Inferior parietal cortex (tissue), 1 donor: ENCODE data around the gene FOLH1.
"Not testable (repeated sequence)": the region's sequence is repeated elsewhere in the genome, so short reads cannot be mapped to it uniquely, and the experiment has no call there.

ENCODE experiments used
- DNase-seq: peaks from one replicate; pipeline ENCODE4 v3.0.0-alpha.2; 2016; ENCODE audit errors: extremely low spot score

FOLH1 gene

DNA sequence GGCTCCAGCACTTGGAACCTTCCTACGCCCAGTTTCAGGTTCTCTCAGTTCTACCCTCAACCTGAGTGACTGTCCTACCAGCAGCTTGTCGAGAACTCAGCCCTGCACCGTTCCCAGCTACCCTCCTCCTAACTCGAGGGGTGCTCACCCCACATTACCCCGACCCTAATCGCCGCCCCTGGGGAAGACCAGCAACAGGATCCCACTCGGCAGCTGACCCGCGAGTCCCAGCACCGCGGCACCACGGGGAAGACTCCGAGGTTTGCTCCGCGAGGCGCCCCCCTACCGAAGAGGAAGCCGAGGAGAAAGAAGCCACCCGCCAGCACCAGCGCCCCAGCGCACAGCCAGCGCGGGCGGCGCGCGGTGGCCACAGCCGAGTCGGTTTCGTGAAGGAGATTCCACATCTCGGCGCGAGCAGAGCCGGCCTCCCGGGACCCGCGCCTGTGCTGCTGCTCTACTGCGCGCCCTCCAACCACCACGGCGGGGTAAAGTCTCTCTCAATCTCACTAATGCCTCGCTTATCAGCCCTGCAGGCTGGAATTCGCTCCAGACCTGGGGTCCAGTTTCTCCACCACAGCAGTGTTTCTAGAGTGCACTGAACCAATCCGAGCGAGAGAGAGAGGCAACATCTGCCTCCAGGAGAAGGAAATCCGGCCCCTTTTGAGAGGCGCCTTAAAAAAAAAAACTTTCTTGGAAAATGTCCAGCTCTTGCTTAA is at the start of gene FOLH1:
Gene FOLH1, minus strand, starts transcription at position 597 of the 716 bp plus-strand sequence. Its CDS starts 193 bp downstream, at position 404.
- DNase-seq: no peak

DNA sequence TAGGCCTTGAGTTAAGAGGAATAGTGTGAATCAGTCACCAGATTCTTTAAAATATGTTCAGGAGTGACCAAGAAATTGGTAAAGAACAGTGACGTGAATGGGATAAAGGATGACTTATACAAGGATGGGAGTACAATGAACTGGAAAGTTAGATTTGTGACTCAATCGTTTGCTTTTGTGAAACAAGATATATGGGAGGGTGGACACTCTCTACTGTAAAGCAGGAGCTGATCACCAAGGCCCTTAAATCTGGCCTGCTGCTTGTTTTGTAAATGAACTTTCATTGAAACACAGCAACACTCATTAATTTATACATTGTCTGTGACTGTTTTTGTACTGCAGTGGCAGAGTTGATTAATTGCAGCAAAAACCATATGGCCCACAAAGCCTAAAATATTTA is 46.7 kb upstream of the FOLH1 start:
- not testable (repeated sequence) for DNase-seq

DNA sequence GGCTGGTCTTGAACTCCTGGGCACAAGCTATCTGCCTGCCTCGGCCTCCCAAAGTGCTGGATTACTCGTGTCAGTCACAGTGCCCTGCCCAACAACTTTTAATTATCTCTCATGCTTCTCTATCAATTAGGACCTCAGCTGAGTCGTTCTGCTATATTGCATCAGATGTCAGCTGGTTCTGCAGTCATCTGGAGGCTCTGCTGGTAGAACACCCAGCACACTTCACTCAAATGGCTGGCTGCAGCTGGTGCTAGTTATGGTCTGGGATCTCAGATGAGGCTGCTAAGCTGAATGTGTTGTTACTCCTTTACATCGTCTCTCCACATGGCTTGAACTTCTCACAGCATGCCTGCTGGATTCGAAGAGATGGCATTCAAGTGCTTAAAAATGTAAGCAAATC is 42.8 kb upstream of the FOLH1 start:
- not testable (repeated sequence) for DNase-seq

DNA sequence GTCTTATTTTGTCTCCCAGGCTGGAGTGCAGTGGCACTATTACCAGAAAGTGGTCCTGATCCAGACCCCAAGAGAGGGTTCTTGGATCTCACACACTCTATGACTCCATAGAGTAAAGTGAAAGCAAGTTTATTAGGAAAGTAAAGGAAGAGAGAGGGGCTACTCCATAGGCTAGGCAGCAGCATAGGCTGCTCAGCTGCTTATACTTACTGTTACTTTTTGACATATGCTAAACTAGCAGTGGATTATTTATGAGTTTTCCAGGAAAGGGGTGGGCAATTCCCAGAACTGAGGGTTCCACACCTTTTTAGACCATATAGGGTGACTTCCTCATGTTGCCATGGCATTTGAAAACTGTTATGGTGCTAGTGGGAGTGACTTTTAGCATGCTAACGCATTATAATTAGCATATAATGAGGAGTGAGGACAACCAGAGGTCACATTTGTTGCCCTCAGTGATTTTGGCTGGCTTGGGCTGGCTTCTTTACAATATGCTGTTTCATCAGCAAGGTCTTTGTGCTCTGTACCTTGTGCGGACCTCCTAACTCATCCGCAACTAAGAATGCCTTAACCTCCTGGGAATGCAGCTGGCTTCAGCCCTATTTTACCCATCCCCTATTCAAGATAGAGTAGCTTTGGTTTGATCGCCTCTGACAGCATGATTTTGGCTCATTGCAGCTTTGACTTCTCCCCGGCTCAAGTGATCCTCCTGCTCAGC is 42.2 kb upstream of the FOLH1 start:
- DNase-seq: not testable (repeated sequence)

DNA sequence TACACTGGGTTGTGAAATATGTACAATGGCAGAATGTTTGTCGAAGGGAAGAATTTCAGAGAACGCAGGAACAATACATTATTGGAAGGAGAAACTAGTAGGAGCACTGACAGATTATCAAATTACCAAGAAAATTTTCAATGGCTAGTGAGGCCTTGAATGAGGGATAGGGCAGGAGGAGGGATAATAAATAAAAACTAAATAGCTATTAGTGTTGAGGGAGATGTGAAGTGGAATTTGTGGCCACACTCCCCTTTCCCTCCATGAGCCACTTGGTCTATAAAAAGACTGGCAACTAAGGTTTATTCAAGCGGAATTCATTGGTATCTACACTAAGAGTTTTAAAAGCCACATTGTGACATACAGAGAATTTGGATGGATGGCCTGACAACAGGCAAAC is 41.0 kb upstream of the FOLH1 start:
- DNase-seq: not testable (repeated sequence)

DNA sequence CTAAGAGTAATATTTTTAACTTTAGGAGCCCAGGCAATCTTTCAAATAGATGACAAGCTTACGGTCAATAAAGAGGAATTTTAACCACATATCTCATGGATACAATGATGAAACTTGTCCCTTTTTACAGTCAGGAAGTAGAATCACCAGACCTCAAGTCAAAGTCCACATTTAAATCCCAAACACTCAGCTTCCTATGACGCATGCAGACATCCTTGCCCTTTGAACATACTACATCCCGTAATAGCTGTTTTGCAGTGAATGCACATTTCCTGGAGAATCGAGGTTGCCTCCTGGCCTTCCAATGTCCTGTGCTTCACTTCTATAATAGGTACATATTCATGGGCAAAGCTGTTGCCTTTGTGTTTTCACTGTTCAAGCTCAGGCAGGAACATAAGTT is 25.3 kb upstream of the FOLH1 start:
- not testable (repeated sequence) for DNase-seq

DNA sequence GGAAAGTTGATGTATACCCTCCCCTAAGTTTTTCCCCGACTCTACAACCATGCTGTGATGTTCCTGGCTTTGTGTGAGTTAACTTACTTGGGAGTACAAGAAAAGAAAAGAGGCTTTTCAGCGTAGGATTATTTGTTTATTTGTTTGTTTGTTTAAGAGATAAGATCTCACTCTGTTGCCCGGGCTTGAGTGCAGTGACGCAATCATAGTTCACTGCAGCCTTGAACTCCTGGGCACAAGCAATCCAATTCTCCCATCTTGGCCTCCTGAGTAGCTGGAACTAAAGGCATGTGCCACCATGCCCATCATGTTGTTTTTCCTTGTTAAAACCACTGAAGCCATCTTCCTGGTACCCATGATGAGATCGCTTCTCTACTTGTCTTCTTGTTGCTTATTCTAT is 24.6 kb upstream of the FOLH1 start:
- DNase-seq: not testable (repeated sequence)

DNA sequence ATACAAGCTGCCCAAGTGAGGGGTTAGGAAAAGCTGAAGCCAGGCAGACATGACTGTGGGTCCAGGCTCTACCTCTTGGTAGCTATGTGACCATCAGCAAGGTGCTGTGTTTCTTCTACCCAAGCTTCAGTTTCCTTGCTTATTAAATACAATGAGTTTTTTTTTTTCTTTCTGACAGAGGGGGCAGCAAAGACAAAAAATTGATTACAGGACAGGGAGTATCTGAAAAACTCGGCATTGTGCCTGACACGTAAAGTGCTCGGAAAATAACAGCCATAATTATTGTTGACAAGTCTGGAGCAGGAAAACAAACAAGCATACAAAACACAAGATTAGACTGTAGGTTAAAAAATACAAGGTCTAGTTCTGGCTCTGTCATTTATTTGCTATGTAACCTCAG is 23.3 kb upstream of the FOLH1 start:
- not testable (repeated sequence) for DNase-seq

DNA sequence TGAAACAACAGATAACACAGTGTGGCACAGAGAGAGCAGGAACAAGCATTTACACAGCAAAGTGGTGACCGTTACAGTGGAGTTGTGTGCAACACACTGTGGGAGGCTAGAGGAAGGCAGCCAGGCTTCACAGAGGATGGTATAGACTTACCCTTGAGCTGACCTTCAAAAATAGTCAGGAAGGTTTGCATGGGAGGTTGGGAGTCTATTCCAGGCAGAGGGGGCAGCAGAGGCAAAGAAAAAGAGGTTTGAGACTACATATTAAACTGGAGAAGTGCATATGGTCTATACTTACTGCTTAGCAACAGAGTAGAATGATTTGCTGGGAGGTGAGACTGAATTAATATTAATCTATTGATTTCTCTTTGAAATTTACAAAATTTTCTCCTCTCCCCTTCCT is 22.1 kb upstream of the FOLH1 start:
- DNase-seq: not testable (repeated sequence)

DNA sequence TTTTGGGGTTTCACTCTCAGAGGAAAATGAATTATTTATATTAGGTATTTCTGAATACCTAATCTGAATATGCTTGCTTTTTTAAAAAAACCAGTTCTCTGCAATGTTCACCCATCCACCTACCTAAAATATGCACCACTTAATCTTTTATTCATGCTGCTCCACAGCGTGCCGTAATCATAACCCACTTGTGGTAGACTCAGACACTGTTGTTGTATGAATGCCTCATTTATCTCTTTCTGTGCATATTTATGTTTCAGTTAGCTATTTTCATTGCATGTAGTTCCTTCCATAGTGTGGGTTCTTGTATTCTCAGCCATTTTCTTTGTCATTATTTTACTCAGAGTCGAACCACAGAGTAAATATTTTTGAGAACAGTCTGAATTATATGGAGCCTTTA is 21.6 kb upstream of the FOLH1 start:
- not testable (repeated sequence) for DNase-seq

DNA sequence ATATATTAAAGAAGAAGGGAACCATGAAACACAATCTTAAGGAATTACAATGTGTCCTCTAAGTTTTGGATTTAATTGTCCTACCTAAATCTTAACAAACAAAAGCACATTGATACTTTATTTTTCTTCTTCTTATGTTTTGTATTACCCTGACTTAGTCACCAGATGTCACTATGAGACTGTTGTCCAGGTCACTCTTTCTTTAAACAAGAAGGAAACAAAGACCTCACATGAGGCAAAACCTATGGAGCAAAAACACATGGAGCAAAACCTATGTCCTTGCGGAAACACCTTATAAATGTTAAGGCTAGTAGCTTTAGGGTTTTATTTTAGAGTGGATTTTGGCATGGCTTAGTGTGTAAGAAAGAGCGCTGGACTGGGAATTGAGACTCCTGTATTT is 20.7 kb upstream of the FOLH1 start:
- peak; percentile 56 for DNase-seq

DNA sequence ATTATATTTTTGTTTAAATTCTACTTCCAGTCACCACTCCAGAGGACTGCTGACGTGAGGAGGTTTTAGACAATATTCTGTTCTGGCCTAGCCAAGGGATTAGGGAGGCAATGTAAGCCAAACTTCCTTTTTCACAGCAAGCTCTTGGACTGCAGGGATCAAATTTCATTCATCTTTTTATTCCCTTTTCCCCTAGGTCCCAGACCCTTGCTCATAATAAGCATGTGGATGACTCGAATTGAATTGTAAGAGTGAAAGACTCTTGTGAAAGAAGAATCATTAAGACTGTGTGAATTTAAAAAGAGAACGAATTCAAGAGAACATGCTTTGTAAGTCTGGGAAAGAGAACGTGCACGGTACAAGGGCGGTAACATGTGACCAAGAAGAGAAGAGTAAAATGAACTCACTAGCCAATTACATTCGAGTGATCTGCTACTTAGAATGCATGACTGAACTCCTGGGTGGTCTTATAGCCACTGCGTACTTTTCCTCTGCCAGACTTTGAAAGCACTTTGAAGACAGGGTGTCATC is 16.9 kb upstream of the FOLH1 start:
- DNase-seq: not testable (repeated sequence)

DNA sequence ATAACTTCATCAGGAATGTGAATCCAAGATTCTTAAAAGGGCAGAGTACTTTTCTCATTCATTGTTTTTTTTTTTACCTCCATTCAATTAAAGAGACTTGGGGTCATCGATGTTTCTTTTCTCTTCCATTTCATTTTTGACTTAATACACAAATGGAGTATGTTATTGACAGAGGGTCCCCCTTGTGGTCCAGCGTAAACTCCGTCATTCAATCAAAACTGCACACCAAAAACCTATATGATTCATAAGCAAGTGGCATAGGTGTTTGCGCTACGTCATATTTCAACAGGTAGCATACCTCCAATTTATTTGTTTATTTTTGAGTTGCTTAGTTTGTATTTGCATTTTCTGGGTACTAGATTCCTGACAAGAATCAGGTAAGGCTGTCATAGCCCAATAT is 12.7 kb upstream of the FOLH1 start:
- no peak for DNase-seq

DNA sequence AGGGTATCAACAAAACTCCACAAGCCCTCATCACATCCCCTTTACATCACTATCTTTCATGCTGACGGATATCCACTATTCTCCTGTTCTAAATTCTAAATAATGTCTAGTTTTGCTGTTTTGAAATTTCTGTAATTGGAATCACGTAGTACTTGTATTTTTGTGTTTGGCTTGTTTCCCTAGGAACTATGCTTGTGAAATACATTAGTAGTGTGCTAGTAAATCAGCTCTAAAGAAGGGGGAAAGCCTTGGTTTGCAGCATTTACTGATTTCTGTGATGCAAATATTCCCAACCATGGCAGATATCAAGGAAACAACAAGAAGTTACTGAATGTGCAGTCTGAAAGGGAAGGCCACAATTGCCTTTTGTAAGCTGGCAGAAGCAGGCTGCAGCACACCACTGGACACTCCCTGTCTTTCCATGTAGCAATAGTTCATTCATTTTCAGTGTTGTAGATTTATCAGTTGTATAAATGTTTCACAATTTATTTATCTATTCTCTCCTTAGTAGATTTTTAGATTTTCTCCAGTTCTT is 4.7 kb upstream of the FOLH1 start:
- no peak for DNase-seq

DNA sequence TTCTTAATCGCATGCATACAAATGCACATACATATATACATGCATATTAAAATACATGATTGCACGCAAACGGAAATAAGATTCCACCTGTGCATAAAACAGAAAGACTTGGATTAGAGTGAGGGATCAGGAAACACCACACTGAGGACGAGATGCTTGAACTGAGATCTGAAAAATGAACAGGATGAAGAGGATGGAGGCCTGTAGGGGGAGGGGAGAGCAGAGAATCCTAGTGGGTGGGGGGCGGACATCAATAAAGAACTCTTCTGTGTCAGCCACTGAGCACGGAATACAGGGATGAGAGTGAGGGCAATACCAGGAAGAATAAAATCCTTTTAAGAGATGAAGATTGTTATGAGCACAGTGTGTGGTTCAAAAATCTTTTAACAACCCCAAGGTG is 1.4 kb downstream of the FOLH1 start:
- DNase-seq: not testable (repeated sequence)

DNA sequence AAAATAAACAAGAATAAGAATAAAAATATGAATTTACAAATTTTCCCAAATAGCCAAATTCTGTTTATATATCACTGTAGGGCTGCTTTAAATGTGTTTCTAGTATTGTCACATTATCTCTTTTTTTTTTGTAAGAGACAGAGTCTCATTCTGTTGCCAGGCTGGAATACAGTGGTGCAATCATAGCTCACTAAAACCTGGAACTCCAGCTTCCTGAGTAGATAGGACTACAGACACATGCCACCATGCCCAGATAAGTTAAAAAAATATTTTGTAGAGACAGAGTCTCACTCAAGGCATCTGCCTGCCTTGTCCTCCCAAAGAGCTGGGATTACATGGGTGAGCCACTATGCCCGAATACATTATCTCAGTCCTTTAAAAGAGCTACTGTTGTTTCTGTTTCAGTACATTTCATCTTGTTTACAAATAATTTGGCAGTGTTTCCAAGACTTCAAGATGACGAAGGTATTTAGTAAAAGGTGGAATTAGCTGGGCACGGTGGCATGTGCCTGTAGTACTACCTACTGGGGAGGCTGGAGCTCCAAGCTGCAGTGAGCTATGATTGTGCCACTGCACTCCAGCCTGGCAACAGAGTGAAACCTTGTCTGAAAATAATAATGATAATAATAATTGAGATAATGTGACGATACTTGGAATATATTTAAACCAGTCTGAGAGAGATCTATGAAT is 6.0 kb downstream of the FOLH1 start:
- no peak for DNase-seq

DNA sequence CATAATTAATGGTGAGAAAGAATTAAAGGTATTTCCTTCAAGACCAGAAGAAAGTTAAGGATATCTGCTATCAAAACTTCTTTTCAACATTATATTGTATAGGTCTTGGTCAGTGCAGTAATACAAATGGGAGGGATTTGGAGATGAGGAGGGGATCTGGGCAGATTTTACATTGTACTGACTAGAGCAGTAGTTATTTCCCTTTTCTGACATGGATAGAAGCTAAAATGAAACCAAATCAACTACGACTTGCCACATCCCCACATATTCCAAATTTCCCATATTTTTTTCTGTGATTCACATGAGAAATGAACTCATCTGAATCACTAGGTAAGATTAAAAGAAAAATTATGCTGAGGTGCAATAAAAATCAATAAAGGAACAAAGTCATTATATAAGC is 11.6 kb downstream of the FOLH1 start:
- DNase-seq: not testable (repeated sequence)

DNA sequence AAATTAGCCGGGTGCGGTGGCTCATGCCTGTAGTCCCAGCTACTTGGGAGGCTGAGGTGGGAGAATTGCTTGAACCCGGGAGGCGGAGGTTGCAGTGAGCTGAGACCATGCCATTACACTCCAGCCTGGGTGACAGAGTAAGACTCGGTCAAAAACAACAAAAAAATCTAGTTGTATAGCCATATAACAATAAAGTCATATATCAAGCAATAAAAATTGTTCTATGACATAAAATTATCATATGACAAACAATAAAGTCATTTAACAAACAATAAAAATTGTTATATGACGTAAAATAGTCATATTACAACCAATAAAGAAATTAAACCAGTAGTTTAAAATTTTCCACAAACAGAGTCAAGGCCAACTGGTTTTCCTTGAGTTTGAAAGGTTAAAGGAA is 12.4 kb downstream of the FOLH1 start:
- not testable (repeated sequence) for DNase-seq

DNA sequence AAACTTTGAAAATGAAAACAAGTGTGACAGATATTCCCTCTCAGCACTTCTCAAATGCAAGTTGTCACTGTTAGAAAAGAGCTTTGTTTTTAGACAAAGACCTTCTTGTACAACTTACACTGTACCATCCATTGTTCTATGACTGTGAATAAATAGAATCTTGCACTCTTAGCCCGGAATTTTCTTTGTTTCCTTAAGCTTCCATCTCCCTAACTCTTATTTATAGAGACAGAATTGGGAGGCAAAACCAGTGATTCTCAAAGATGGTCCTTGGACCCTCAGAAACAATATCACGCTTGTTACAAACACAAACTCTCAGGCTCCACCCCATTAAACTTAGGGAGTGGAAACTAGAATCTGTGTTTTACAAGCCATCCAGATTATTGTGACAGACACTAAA is 18.1 kb downstream of the FOLH1 start:
- DNase-seq: peak; percentile 71

DNA sequence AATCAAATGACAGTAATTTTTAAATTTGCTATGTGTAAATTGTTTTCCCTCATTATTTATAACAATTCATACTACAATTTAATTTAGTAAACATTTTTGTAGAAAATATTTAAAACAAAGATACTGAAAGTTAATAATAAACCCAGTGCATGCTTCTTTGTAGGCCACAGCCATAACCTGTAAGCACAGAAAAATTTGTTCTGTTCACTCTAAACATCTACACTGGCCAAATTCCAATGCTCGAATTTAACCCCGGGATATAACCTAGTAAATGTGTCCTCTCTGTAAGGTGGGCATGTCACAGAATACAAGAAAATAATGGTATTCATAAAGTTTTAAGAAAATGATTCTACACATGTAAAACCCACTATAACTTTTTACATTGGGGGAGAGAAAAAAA is 22.2 kb downstream of the FOLH1 start:
- DNase-seq: not testable (repeated sequence)

DNA sequence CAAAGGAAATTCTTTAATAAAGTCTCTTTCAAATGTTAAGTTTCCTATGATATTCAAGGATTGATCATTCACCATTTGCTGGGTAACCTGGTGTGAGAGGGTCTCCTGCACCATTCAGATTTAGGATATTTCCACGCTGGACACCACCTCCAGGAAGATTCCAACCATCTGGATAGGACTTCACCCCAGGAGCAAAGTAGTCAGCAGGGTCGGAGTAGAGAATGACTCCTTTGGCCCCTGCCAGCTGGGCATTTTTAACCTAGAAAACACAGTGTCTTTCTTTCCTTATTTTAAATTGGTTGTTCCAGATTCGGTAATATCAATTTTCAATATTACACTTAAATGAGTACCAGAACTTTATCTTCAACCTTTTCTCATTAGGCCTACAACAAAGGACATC is 22.8 kb downstream of the FOLH1 start:
- not testable (repeated sequence) for DNase-seq

DNA sequence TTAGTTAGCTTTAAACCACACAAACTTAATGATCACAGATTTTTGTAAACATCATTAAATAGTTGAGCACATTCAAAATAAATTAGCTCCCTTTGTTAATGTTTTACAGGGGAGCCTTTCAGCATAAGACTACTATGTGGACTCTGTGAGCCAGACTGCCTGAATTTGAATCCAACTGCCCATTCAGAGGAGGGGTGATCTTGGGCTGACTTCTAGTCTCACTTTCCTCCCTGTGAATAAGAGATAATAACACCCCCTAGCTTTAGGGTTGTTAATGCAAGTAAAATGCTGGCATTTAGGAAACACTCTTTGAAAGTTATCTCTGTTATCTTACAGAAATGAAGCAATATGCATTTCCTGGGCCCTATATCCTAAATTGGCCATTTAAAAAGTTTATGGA is 23.6 kb downstream of the FOLH1 start:
- not testable (repeated sequence) for DNase-seq
